HG03196 (cell line): ENCODE data around the gene FBXO11.
"Not testable (repeated sequence)": the region's sequence is repeated elsewhere in the genome, so short reads cannot be mapped to it uniquely, and the experiment has no call there.

Source experiments
- ATAC-seq: cut with Tn5 transposase; IDR thresholded peaks from one replicate; pipeline ENCODE4 v1.9.1; 2021; ENCODE audit not compliant: unreplicated experiment

The FBXO11 gene

DNA sequence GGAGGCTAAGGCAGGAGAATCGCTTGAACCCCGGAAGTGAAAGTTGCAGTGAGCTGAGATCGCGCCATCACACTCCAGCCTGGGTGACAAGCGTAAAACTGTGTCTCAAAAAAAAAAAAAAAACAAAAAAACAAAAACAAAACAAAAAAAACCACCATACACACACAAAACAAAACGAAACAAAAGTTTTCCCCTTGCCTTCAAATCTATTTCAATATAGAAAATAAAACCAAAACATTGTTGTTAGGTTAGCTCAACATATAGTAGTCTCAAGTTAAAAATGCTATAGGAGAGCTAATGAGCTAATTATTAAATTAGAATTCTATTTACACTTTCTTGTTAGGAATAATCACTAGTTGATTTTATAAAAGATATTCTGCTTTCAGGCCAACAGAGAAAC lies 43.3 kb downstream of the FBXO11 start:
- no peak for ATAC-seq

DNA sequence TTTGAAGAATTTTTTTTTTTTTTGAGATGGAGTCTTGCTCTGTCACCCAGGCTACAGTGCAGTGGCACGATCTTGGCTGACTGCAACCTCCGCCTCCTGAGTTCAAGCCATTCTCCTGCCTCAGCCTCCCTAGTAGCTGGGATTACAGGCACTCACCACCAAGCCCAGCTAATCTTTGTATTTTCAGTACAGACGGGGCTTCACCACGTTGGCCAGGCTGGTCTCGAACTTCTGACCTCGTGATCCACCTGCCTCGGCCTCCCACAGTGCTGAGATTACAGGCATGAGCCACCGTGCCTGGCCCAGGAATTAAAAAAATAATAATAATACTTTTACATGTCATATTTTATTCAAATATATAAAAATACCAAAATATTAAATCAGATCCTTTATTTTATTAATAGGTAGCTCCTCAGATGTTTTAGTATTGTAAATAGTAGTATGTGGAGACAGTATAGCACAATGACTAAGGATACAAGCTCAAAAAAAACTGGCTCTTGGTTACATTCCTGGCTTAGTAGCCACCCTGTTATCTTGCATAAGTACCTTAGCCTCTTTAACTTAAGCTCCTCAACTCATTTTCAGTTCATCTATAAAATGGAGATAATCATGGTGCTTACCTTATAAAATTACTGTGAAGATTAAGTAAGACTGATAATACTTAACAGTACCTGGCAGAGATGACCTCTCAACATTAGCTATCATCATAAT lies 53.1 kb downstream of the FBXO11 start:
- not testable (repeated sequence) for ATAC-seq

DNA sequence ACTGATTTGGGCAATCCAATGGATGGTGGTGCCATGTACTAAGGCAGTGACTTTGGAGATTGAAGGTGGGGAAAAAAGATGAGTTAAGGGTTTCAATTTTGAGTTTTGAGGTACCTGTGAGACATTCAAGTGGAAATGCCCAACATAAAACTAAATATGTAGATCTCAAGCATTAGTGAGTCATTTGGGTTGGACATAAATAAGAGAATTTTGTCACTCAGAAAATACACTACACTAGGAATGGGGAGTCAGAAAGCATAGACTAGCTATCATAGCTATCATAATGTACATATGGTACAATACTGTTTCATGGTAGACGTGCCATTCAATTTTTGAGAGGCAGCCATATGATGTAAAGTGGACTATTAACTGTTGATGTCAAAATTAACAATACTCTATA lies 56.1 kb downstream of the FBXO11 start:
- no peak for ATAC-seq

GRCh38 chr2:47849368-47849767 lies 56.9 kb downstream of the FBXO11 start:
- ATAC-seq, result no peak

DNA sequence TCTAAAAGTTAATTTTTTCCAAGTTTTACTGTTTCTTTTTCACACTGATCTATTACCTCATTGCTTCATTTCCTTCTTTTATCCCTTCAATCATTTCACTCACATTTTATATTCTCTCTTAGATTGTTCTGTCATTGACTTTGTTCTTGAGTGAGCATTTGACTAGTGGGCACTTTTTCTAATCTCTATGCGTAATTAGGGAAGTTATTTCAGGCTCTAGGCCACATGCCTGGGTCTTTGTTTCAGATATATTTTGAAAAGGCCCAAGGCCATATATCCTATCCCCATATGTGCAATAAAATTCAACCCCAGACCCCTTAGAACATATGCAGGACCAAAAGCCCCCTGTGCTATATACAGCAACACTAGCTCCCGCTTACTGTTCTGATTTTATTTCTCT lies 62.1 kb downstream of the FBXO11 start:
- no peak for ATAC-seq

DNA sequence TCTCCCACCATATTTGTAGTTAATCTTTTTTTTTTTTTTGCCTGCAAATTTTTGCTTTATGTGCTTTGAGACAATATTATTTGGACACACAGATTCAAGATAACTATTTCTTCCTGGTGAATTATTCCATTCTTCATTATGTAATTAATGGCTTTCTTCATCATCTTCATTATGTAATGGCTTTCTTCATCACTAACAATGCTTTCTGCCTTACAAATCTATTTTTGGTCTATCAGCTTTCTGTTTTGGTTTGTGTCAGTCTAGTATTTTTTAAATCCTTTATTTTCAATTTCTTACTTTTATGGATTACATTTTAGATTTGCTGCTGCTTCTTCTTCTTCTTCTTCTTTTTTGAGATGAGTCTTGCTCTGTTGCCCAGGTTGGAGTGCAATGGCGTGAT lies 62.9 kb downstream of the FBXO11 start:
- no peak for ATAC-seq

DNA sequence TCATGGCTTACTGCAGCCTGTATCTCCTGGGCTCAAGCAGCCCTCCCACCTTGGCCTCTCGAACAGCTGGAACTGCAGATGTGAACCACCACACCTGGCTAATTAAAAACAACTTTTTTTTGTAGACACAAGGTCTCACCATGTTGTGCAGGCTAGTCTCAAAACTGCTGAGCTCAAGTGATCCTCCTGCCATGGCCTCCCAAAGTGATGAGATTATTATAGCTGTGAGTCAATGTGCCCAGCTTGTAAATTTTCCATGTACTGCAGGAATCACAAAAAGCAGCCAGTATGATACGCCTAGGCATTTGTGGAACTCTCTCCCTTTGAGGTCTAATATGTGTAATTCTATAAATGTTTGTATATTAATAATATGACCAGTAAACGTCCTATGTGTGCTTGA lies 63.5 kb downstream of the FBXO11 start:
- ATAC-seq, result no peak

DNA sequence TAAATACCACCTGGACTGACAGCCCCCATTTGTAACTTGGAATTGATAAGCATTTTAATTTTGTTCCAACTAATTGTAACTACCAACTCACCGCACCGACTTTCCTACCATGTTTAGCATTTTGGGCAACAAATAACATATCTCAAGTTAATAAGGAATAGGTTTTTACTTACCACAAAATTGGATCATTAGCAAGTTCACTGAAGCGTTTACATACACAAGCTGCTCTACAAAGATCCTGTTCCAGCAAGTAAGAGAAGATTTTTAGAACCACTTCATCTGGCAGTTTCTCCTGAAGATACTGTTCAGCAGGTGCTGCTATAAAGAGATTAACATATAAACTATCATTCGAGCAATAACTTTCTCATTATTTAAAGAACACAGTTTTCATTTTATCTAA lies 67.6 kb downstream of the FBXO11 start:
- ATAC-seq, result no peak

DNA sequence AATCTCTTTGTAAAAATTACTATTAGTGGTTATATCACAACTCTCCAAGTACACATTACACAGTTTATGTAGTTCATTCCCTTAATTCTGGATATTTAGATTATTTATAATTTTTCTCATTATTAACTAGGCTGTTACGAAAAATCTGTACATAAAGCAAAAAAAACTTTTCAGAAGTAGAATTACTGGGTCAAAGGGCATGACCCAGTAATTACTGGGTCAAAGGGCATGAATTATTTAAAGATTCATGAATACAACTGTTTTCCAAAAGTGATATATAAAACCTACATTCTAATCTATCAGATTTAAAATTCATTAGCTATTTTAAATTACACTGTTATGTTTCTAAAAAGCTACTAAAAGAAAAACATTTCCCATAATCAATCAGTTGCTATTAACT lies 68.0 kb downstream of the FBXO11 start:
- ATAC-seq, result no peak

DNA sequence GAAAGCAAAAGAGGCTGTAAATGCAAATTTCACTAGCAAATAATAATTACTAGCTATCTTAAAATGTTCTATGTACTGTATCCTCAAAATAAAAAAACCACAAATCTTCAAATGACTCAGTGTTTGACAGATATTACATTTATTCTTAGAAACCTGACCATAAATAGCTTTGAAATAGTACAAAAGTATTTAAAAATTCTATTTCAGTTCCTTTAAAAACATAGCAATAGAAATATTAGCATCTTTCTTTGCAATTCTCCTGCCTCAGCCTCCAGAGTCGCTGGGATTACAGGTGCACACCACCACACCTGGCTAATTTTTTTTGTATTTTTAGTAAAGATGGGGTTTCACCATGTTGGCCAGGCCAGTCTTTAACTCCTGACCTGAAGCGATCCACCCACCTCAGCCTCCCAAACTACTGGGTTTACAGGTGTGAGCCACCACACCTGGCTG lies 72.8 kb downstream of the FBXO11 start:
- ATAC-seq, result peak; percentile 70

GRCh38 chr2:47822518-47822917 lies 83.8 kb downstream of the FBXO11 start:
- ATAC-seq, result no peak

DNA sequence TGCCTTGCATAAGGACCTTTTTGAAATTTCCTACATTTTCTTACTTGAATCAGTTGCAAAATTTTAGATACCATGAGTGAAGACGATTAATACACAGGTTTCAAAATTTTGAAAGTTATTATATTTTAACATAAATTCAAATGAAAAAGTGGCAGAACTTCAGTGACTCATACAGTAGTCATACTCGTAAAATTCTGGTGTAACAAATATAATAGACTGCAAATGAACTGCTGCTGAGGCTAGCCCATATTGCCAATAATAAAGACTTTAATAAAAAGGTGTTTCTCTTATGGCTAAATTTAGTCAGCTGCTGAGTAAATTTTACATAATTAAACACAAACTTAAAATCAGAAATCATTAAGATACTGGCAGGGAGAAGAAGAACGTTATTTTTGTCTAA lies 86.5 kb downstream of the FBXO11 start:
- no peak for ATAC-seq

- ATAC-seq, result no peak
Observed at GRCh38 chr2:47818777-47819176, 87.5 kb downstream of the FBXO11 start.

GRCh38 chr2:47815764-47816163 lies 90.5 kb downstream of the FBXO11 start:
- ATAC-seq, result no peak

DNA sequence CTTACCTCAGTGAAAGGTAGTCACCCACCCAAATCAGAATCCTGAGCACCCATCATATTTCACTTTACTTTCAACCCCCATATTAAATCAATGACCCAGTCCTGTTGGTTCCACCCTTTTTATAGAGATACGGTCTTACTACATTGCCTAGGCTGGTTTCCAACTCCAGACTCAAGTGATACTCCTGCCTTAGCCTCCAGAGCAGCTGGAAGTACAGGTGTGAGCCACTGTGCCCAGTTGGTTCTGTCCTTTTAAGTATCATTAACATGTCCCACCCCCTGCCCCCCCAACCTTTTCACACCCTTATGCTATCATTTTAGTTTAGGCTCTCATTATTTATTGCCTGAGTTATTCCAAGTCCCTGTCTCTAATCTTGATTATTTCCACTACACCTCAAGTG lies 94.6 kb downstream of the FBXO11 start:
- ATAC-seq, result no peak

GRCh38 chr2:47810850-47811249 lies 95.4 kb downstream of the FBXO11 start:
- no peak for ATAC-seq

- ATAC-seq, result no peak
Observed at GRCh38 chr2:47809903-47810302, 96.4 kb downstream of the FBXO11 start.

DNA sequence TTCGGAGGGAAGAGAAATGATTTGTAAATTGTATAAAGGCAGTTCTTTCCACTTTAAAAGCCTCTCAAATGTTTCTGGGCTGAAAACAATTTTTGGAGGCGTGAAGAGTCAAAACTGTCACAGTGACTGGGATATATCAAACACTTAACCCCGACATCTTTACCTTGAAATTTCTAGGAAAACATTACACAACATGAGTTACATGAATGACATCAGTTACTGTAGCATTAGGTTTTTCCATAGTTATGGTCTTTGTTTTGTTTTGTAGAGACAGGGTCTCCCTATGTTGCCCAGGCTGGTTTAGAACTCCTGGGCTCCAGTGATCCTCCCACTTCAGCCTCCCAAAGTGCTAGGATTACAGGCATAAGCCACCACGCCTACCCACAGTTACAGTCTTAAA lies 97.7 kb downstream of the FBXO11 start:
- ATAC-seq, result no peak

DNA sequence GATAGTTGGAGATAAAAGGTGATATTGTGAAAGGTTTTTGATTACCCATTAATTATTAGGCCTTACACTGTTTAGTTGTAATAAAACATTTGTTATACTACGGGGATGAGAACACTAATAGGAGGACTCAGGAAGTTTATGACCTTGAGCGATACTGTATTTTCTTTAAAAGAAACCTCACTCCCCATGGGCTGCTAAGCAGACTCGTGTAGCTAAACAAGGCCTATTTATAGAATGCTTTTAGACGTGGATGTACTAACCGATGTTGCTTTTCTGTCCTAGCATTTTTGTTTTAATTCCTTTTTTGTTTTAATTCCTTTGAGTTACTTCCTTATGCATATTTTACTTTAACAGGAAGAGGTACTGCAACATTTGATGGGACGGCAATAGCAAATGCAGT lies 100.4 kb downstream of the FBXO11 start:
- ATAC-seq, result no peak

DNA sequence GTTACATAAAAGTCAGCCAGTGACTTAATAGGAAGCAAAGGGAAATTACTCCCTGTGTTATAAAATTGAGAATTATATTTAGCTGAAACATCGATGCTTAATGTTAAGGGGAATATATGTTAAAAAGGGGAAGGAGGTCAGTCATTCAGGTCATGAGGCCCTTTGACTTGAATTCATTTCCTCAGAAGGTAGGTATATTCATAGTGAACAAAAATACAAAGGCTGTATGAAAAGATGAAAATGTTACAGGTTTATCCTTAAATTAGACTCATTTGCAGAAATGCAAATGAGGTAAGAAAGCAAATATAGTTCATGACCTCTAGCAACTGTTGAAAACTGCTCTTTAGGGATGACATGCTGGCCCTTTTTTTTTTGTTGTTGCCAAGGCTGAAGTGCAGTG lies 102.5 kb downstream of the FBXO11 start:
- ATAC-seq, result no peak

- ATAC-seq, result no peak
Observed at GRCh38 chr2:47803363-47803762, 102.9 kb downstream of the FBXO11 start.

- no peak for ATAC-seq
Observed at GRCh38 chr2:47801118-47801517, 105.2 kb downstream of the FBXO11 start.

GRCh38 chr2:47799031-47799609 lies 107.2 kb downstream of the FBXO11 start:
- ATAC-seq, result no peak
